ENCODE data around the gene NGF. TPM values are rescaled to one million over a fixed set of nuclear protein-coding genes. Genes with fewer than 3 reads are reported as not detected.
"Not testable (repeated sequence)": the region's sequence is repeated elsewhere in the genome, so short reads cannot be mapped to it uniquely, and the experiment has no call there.

Gene NGF
- total RNA-seq (2014; rRNA removed), result not detected in 2 replicates
- 1.8 TPM for polyA plus RNA-seq (2012)

DNA sequence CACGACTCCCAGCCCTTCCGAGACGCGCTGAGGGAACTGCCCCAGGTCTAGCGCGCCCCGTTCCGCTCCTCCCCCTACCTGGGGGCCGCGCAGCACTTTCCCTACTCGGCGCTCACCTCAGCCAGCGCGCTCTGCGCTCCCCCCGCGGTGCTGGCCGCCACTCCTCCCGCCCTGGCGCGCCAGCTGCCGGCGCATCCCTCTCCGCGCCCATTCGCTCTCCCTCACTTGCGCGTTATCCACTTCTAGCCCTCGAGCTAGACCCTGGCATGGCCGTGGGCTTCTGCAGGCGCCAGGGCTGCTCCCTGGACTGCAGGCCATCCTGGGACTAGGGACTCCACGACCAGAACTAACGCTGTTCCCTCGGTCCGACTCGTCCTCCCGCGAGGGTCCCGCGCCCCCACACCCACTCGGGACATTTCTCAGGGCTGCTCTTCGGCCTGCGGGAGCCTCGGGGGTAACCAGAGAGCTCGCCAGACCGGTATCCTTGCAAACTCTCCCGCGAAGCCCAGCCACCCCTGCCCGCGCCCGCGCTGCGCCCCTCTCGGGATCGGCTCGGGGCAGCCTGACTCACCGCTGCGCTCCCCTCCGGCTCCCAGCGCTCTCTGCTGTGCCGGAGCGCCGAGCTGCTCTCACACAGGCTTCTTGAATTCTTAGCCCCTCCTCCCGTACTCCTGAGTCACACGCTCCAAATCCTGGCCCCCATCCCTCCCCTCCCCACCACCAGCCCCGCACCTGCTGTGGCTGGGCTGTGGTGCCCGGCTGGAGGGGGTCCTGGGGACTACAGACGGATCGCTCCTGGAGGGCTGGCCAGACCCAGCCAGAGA, at the start of gene NGF:
Gene NGF (minus strand): TSS at position 617 of the 824 bp plus-strand sequence. CDS start 51,454 bp downstream, outside the sequence.
- peak; percentile 24 for DNase-seq (ENCODE audit: low read depth)

DNA sequence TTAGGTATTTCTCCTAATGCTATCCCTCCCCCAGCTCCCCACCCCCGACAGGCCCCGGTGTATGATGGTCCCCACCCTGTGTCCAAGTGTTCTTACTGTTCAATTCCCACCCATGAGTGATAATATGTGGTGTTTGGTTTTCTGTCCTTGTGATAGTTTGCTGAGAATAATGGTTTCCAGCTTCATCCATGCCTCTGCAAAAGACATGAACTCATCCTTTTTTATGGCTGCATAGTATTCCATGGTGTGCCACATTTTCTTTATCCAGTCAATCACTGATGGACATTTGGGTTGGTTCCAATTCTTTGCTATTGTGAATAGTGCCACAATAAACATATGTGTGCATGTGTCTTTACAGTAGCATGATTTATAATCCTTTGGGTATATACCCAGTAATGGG, 45.4 kb upstream of the NGF start:
- DNase-seq (ENCODE audit: low read depth), result not testable (repeated sequence)

DNA sequence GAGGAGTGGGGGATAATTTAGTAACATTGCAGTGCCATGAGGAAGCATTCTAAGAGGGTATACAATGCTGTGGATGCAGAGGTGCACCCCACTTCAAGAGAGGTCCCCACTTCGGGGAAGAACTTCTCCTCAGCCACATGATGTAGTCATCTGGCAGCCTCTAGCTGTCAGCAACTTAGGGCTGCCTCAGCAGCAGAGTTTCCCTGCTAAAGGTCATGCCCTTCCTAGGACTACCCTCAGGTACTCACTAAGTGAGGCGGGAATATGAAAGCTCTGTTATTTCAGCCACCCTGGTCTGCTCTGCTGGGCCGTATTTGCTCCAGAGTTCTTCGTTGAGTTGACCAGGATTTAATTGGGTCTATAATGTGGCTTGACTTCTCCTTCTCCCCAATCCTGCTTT, 41.9 kb upstream of the NGF start:
- no peak for DNase-seq (ENCODE audit: low read depth)

DNA sequence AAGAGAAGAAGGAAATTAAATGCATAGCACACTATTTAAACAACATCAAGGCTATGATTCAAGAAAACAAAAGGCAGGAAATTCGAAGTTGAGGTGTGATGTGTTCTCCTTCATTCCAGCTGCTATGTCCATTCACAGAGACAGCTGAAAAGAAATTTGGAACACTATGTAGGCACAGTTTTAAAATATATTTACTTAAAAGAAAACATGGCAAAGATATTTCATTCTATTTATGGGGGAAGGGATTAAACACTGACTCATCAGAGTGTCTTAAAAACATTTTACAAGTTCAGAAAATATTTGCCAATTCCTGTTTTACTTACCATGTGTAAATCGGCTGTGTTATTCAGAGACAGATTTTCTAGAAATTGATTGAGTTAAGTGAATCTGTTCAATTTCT, 39.4 kb upstream of the NGF start:
- peak; percentile 56 for DNase-seq (ENCODE audit: low read depth)

DNA sequence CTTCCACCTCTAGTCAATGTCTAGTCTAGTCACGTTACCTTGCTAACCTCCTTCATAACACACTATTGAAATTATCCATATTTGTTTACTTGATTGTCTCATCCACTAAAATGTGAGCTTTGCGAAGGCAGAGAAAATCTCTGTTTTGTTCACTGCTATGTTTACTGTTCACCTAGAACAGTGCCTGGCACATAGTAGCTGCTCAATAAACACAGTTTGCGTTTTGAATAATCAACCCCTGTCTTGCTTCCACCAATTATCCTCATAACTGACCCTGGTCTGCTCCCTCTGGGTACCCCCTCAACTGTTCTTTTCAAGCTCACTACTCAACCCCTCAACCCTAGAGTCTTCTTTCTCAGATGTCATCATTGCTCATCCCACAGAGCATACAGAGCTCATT, 36.5 kb upstream of the NGF start:
- no peak for DNase-seq (ENCODE audit: low read depth)

DNA sequence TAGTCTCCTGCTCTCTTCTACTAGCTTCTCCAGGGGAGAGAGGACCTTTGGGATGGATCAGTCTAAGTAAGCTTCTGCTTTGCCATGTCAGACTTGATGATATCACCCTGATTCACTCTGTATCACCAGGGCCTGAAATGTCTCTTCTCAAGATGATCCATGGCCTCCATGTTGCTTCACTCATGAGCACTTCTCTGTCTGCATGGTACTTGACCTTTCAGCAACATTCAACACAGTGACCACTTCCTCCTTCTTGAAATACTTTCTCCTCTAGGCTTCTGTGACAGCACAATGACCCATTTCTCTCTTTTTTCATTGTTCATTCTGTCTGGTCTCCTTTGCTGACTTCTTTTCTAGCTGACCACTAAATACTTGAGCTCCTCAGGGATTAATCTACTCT, 35.3 kb upstream of the NGF start:
- DNase-seq (ENCODE audit: low read depth), result peak; percentile 77

DNA sequence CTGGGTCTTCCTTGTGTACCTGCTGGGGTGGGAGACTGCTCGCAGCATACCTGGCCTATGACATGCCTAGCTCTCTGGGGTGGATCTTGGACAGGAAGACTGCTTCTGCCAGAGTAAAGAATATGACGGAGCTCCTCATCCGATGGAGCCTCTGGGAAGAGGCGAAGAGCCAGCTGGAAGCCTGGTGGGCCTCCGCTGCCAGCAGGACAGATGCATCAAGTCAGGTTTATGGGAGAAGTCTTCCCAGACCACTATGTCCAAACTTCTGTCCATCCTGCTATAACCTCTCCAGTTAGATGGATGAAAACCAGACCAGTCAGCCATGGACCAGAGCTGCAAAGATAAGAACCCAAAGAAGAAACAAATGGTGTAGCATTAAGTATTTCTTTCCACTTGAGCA, 27.7 kb upstream of the NGF start:
- DNase-seq (ENCODE audit: low read depth), result no peak

DNA sequence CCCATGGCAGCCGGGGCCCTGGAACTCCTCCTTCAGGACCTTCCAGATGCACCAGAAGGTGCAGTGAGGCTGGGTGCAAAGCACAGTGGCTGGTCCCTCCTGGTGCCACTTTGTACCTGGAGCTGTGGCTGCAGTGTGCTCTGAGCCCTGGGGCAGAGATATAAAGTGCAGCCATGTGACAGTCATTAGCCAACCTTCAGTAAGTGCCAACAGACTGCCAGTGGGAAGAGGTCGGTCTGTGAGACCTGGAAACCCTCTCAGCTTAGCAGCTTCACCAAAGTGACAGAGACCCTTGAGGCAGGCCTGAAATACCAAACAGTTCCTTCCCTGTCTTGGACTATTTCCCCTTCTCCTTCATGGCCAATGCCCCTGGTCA, 26.7 kb upstream of the NGF start:
- DNase-seq (ENCODE audit: low read depth), result no peak

DNA sequence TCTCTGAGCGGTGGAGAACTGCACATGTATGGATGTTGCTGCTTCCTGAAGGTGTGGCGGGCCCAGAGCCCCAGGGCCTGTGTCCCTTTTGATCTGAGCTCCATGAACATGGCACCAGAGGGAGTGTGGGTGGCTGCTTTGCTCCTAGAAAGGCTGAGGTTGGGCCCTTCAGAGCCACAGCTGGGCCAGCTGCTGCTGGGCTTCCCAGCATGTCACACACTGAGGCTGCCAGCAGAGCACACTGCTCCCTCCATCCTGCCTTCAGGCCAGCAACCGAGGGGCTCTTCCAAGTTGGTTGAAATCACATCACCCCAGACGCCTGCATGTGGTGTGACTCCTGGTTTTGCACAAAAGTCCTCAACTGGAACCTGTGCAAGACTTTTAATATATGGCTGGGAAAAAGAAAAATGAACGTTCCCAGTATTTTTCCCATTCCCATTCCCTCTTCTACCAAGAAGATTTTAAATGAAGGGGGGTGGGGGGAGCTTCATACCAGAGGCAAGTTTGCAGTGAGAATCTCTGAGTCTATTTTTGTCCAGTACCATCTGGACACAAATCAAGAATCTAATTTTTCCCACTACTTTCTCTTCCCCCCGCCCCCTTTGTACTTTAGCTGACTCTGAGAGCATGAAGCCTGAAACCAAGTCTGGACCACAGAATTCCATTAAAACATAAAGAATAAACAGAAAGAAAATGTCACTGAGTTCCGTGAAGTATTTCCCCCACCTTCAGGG, 26.2 kb upstream of the NGF start:
- peak; percentile 20 for DNase-seq (ENCODE audit: low read depth)

DNA sequence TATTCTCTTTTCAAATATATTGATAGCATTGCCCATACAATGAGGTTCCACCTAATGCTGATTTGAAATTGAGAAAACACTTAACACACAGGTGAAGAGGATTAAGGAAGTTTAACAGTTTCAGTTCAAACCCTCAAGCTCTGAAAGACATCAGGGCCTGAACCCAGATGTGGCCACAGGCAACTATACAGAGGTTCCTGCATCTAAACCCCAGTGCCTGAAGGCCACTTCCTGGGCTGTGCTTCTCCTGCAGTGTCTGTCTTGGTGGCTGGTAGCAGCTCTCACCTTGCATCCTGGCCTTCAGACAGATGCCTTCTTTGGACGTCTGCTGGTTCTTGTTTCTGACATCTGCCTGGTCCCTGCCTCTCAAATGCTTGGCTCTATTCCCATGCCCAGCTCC, 25.1 kb upstream of the NGF start:
- DNase-seq (ENCODE audit: low read depth), result no peak

DNA sequence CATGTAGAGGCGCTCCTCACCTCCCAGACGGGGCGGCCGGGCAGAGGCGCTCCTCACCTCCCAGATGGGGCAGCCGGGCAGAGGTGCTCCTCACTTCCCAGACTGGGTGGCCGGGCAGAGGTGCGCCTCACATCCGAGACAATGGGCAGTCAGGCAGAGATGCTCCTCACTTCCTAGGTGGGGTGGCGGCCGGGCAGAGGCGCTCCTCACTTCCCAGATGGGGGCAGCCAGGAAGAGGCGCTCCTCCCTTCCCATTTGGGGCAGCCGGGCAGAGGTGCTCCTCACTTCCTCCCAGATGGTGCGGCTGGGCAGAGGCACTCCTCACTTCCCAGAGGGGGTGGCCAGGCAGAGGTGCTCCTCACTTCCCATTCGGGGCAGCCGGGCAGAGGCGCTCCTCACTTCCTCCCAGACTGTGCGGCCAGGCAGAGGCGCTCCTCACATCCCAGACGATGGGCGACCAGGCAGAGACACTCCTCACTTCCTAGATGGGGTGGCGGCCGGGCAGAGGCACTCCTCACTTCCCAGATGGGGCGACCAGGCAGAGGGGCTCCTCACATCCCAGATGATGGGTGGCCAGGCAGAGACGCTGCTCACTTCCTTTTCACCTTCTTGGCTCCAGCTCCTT, 22.6 kb upstream of the NGF start:
- DNase-seq (ENCODE audit: low read depth), result not testable (repeated sequence)

DNA sequence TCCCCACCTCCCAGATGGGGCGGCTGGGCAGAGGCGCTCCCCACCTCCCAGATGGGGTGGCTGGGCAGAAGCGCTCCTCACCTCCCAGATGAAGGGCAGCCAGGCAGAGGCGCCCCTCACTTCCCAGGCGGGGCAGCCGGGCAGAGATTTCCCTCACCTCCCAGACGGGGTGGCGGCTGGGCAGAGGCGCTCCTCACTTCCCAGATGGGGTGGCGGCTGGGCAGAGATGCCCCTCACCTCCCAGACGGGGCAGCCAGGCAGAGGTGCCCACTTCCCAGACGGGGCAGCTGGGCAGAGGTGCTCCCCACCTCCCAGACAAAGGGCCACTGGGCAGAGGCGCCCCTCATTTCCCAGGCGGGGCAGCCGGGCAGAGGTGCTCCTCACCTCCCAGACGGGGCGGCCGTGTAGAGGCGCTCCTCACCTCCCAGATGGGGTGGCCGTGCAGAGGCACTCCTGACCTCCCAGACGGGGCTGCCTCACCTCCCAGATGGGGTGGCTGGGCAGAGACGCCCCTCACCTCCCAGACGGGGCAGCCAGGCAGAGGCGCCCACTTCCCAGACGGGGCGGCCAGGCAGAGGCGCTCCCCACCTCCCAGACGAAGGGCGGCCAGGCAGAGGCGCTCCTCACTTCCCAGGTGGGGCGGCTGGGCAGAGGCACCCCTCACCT, 21.9 kb upstream of the NGF start:
- not testable (repeated sequence) for DNase-seq (ENCODE audit: low read depth)

DNA sequence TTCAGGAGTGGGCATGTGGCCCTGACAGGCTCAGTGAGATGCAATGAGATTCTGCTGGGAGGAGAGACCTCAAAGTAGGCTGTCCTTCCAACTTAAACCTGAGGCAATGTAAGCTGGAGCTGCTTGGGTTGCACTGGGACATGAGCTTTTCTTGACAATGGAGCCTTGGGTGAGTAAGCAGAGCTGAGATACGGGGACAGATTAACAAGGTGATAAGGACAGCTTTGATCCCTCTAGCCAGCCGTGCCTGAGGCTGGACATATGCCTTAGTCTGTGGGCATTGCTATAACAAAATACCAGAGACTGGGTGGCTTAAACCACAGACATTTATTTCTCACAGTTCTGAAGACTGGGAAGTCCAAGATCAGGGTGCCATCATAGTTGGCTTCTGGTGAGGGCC, 18.3 kb upstream of the NGF start:
- DNase-seq (ENCODE audit: low read depth), result no peak

DNA sequence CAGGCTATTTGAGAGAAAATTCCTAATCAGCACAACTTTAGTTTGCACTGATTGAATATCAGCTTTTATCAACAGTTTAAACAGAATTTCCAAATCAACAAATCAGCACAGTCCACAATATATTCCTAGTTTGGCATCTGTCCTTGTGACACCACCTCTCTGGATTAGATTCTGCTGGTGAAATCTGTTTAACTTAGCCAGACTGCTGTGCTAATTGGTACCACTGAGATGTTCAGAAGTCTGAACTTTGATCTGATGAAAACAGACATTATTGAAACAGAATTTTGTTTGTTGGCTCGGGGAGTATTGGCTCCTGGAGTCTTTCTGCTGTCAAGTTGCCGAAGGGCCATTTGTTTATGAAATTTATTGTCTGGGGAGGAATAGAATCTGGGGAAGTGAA, 17.0 kb upstream of the NGF start:
- no peak for DNase-seq (ENCODE audit: low read depth)

DNA sequence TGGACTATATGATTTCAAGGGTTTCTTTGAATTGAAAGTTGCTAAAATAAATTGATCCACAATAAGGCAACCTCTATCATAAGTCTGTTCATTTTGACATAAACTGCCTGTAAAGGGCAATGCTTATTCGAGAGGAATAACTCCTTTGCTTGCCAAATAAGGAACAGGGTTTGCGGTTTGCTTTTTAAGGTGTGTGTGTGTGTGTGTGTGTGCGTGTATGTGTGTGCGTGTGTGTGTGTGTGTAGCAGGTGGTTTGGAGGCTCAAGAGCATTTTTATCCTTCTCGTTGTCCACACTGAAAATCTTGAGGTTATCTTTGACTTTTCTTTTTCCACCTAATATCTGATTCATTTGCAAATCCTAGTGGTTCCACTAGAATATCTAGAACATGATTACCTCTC, 13.1 kb upstream of the NGF start:
- DNase-seq (ENCODE audit: low read depth), result no peak

DNA sequence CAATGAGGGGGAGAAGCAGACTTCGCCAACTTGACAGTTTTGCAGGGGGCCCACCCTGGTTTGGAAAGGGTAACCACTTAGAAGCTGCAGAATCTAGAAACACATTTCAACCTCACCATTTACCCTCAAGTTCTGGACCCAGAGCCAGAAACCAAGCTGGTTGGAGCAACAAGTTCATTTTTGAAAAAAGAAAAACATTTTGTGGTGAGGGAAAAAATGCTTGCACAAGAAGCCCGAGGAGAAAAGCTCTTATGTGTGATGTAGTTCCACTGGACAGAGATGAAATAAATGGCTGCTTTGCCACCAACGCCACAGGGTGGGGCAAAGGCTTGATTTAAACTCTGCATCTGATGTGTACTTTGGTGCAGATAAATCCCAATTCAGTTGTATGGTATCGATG, 10.6 kb upstream of the NGF start:
- no peak for DNase-seq (ENCODE audit: low read depth)

DNA sequence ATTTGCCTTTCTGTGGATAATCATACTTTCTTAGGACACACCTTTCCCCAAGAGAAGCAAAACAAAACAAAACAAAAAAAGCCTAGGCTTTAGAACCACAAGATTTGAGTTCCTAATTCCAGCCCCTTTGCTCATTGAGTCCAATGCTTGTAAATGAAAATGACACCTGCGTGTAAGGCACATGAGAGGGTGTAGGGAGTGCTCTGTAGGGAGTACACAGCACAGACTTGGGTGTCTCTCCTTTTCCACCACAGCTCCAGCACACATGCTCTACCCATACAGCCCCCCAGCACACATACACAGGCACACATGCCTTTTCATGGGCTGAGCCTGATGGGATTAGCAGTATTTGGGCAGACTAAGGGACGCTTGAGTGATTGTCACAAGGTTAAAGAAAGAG, 9.2 kb upstream of the NGF start:
- no peak for DNase-seq (ENCODE audit: low read depth)

DNA sequence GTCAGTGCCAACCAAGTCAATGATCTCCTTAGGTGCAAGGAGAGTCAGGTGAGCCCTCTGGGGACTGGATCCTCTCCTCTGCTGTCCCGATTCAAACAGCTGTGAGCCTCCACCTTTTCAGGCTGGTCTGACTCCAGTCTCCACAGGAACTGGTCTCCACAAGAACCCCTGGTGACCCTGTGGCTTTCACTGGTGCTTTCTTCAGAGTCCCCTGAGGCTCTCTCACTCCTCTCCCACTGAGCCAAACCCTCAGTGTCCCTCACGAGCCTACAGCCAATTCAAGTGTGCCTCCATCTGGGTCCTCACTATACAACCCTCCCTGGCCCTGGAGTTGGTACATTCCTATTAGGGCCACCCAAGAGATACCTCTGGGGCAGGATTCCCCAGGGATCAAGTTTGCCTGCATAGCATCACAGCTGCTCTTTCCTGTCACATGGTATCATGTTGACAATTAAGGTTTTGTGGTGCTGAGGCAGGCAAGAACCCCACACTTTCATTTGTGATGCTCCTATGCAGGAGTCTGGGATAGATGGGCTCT, 5.2 kb upstream of the NGF start:
- DNase-seq (ENCODE audit: low read depth), result no peak

DNA sequence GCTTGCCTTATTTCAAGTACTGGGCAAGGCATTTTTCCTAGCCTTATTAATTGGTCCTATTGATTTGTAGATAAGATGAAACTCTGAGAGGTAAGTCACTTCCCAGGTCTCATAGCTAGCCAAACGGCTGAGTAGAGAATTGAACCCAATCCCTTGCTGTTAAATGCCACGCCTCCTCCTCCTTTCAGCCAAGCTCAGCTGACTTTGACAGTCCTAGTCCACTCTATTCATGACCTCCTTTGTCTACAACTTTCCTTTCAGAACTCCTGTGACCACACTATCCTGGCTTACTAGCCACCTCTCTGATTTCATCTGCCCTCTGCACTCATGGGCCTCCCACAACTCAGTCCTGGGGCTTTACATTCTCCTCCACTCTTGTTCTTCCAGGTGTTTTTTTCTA, 3.9 kb upstream of the NGF start:
- no peak for DNase-seq (ENCODE audit: low read depth)

DNA sequence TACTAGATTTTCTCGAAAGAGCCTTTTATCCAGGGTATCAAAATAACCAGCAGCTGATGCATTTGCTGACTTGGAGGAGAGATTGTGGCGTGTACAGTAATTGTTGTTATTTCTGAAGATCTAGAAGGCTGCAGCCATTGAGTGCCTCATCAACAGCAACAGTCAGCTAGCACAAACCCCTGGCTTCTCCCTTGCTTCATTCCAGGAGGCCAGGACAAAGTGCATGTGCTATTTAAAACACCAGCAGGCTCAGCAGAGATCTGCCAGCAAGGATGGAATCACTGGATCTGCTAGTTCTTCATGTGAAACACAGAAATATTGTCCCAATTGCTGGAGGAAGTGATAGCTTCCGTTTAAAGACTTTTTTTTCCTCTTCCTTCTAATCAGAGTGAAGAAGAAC, 2.8 kb upstream of the NGF start:
- no peak for DNase-seq (ENCODE audit: low read depth)

DNA sequence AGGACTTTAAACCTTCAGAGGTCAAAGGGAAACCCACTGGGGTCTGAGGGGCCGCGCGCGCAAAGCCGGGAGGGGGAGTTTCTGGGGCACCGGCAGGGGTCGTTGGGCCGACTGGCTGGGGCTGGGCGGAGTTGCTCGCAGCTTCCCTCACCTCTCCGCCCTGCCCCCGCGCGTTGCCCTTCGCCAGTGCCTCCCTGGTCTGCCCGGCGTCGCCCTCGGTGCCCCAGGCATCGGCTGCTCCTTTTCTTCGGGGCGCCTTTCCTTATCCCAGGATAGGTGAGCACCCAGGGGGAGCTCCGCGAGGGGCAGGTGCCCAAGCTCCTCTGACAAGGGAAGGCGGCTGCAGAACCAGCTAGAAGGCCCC, 390 bp upstream of the NGF start:
- DNase-seq (ENCODE audit: low read depth), result no peak

DNA sequence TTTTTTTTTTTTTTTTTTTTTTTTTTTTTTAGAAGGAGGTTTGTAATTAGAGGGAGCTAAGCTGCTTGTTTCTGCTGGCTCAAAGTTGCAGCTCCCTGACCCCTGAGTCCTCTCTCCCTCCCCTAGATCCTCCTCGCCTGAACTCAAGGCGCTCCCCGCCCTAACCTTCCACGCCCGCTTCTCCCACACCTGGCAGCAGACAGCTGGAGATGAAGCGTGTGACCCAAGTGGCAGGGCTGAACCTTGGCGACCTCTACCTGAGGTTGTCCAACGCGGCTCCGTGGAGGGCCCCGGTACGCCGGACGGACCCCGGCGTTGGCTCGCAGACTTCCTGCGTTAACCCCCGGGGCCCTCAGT, 795 bp downstream of the NGF start:
- DNase-seq (ENCODE audit: low read depth), result no peak

Measured in LHCN-M2 (cell line).